Measurements from ENCODE around the gene RNF207. TPM values are rescaled to one million over a fixed set of nuclear protein-coding genes. Genes with fewer than 3 reads are reported as not detected.

RNF207 gene
- total and polyA plus RNA-seq, 2 donors (not counting 3 experiments of a cell fraction or from before 2014, with no cell fraction given): 3.2 to 8.2 TPM

- Histone ChIP-seq H3K27me3 (ENCODE audit: control insufficient read depth in 2 of 2, insufficient read depth in 2 of 2, low read length in 2 of 2) (peaks cover 41 to 50% of the 10 kb centered on the region in 2 experiments), H3K4me2 (ENCODE audit: insufficient read depth, low read length) (no peak overlapping the region)
Measured at GRCh38 chr1:6241887-6242740, 36.2 kb downstream of the RNF207 start.

GRCh38 chr1:6243053-6243834 is 37.3 kb downstream of the RNF207 start:
- POLR2A ChIA-PET: no interaction called here
- dilution Hi-C loops (cut with MboI; ENCODE audit: extremely low pct_ligation_motif_present, low sequenced_read_pairs): no loop called here
- no peaks in the 10 kb centered on the region for H4K20me1 ChIP-seq (replicated peaks; ENCODE audit: control insufficient read depth, extremely low read depth, insufficient read depth, low read length)
- peak; percentile 89 for TF ChIP-seq EZH2 (IDR thresholded peaks at IDR 0.05; ENCODE audit: borderline replicate concordance, low read depth, low read length, severe bottlenecking)
- TF ChIP-seq MAX (IDR thresholded peaks at IDR 0.05; ENCODE audit: insufficient read depth, insufficient read length): no peak
- no TSS peak for BruUV-seq (replicated peaks)
- H3K79me2 ChIP-seq (ENCODE audit: control insufficient read depth, insufficient read depth, low read length): no peaks in the 10 kb centered on the region
- CTCF ChIA-PET: interaction anchor here (1.3 to 3.3 kb wide), 5 partner anchors 134 to 201 kb away, joined by 3 to 33 read pairs (median 5); no protein-coding TSS in a partner anchor
- no peaks in the 10 kb centered on the region for H3K9me1 ChIP-seq (replicated peaks; ENCODE audit: control insufficient read depth, extremely low read depth, insufficient read depth, low read length)
- H3K27me3 ChIP-seq (ENCODE audit: control insufficient read depth in 2 of 2, insufficient read depth in 2 of 2, low read length in 2 of 2): peaks cover 41 to 50% of the 10 kb centered on the region in 2 experiments
- H3K4me1 ChIP-seq (ENCODE audit: control insufficient read depth, extremely low read depth, insufficient read depth, low read length): peaks cover 5% of the 10 kb centered on the region
- no peak overlapping the region for H2AFZ ChIP-seq (ENCODE audit: low read depth, low read length)
- H3K36me3 ChIP-seq (ENCODE audit: control insufficient read depth in 2 of 2, extremely low read depth in 1 of 2, insufficient read depth in 2 of 2, low read length in 2 of 2): no peaks in the 10 kb centered on the region
- no peak overlapping the region for H3K4me2 ChIP-seq (ENCODE audit: insufficient read depth, low read length)
- no peaks in the 10 kb centered on the region for H3K9me3 ChIP-seq (replicated peaks; ENCODE audit: control insufficient read depth, insufficient read depth, low read length)
- no peak for FAIRE-seq
- no peak overlapping the region for H3K27ac ChIP-seq (ENCODE audit: insufficient read depth, low read depth, low read length)
- no peak for DNase-seq (ENCODE audit: low read depth, low spot score)
- H3K9ac ChIP-seq (replicated peaks; ENCODE audit: extremely low read depth, insufficient read depth, low read length): no peak overlapping the region
- intact Hi-C loops (cut with micrococcal nuclease): no loop called here
- no peak overlapping the region for H3K4me3 ChIP-seq (replicated peaks in 1 of 3; ENCODE audit: insufficient read depth in 1 of 3, low read depth in 1 of 3, low read length in 3 of 3)

More at GRCh38 chr1:6241887-6242740, 36.2 kb downstream of the RNF207 start:
- no peaks in the 10 kb centered on the region for H4K20me1 ChIP-seq (replicated peaks; ENCODE audit: control insufficient read depth, extremely low read depth, insufficient read depth, low read length)
- no peaks in the 10 kb centered on the region for H3K36me3 ChIP-seq (ENCODE audit: control insufficient read depth in 2 of 2, extremely low read depth in 1 of 2, insufficient read depth in 2 of 2, low read length in 2 of 2)
- CTCF ChIA-PET: interaction anchor here (0.7 to 3.3 kb wide), 10 partner anchors 14 to 200 kb away, joined by 3 to 33 read pairs (median 4); partner anchors contain the start of gene RNF207
- H3K79me2 ChIP-seq (ENCODE audit: control insufficient read depth, insufficient read depth, low read length): no peaks in the 10 kb centered on the region
- FAIRE-seq (no peak), DNase-seq (ENCODE audit: low read depth, low spot score) (no peak)
- POLR2A ChIA-PET: no interaction called here
- no peak overlapping the region for H3K27ac ChIP-seq (ENCODE audit: insufficient read depth, low read depth, low read length)
- H3K4me1 ChIP-seq (ENCODE audit: control insufficient read depth, extremely low read depth, insufficient read depth, low read length): peaks cover 5% of the 10 kb centered on the region
- no peak overlapping the region for H3K4me3 ChIP-seq (replicated peaks in 1 of 3; ENCODE audit: insufficient read depth in 1 of 3, low read depth in 1 of 3, low read length in 3 of 3)
- intact Hi-C loops (cut with micrococcal nuclease): loop anchor here (2.0 kb wide), 1 partner anchor 183 kb away; no protein-coding TSS in a partner anchor
- dilution Hi-C loops (cut with MboI; ENCODE audit: extremely low pct_ligation_motif_present, low sequenced_read_pairs): no loop called here
- no peak overlapping the region for H3K9ac ChIP-seq (replicated peaks; ENCODE audit: extremely low read depth, insufficient read depth, low read length)
- BruUV-seq (replicated peaks): no TSS peak
- no peak overlapping the region for H2AFZ ChIP-seq (ENCODE audit: low read depth, low read length)
- no peaks in the 10 kb centered on the region for H3K9me1 ChIP-seq (replicated peaks; ENCODE audit: control insufficient read depth, extremely low read depth, insufficient read depth, low read length)
- no peaks in the 10 kb centered on the region for H3K9me3 ChIP-seq (replicated peaks; ENCODE audit: control insufficient read depth, insufficient read depth, low read length)
- peak; percentile 99 for TF ChIP-seq EZH2 (IDR thresholded peaks at IDR 0.05; ENCODE audit: borderline replicate concordance, low read depth, low read length, severe bottlenecking)
- TF ChIP-seq GATA2 (IDR thresholded peaks at IDR 0.05; ENCODE audit: insufficient read depth, insufficient read length, low read depth, low read length): no peak

Measured in endothelial cell of umbilical vein (primary cell).